Thymus (tissue), 11 donors: ENCODE data around the gene FNDC5. TPM values are rescaled to one million over a fixed set of nuclear protein-coding genes. Genes with fewer than 3 reads are reported as not detected.

ENCODE experiments used
- DNase-seq, 9 donors: peaks; one replicate each; pipeline ENCODE4 v3.0.0-alpha.2; 2013; ENCODE audit warnings: low spot score in 9 of 9, low read depth in 6 of 9, missing footprints in 1 of 9
- H3K27ac ChIP-seq, 2 donors: one replicate each; pipeline ENCODE4 v1.5.1; 2013; ENCODE audit warnings: control low read depth in 1 of 2, low read depth in 1 of 2, low read length in 1 of 2, mild to moderate bottlenecking in 1 of 2, moderate library complexity in 1 of 2
- H3K27me3 ChIP-seq, 2 donors: one replicate each; pipeline ENCODE4 v1.5.1; 2013; ENCODE audit warnings: low read length in 1 of 2; ENCODE audit not compliant: control insufficient read depth in 2 of 2, insufficient read depth in 1 of 2
- H3K36me3 ChIP-seq, 2 donors: one replicate each; pipeline ENCODE4 v1.5.1; 2013; ENCODE audit warnings: low read length in 1 of 2, mild to moderate bottlenecking in 1 of 2, moderate library complexity in 1 of 2; ENCODE audit not compliant: control insufficient read depth in 2 of 2, insufficient read depth in 2 of 2
- H3K4me1 ChIP-seq, 2 donors: one replicate each; pipeline ENCODE4 v1.5.1; 2013; ENCODE audit warnings: low read length in 2 of 2; ENCODE audit not compliant: control insufficient read depth in 2 of 2, insufficient read depth in 2 of 2
- H3K4me3 ChIP-seq, 2 donors: one replicate each; pipeline ENCODE4 v1.5.1; 2013; ENCODE audit warnings: low read length in 2 of 2, control low read depth in 1 of 2, mild to moderate bottlenecking in 1 of 2
- H3K9me3 ChIP-seq, 2 donors: one replicate each; pipeline ENCODE4 v1.5.1; 2013; ENCODE audit warnings: low read length in 1 of 2, mild to moderate bottlenecking in 1 of 2; ENCODE audit not compliant: control insufficient read depth in 2 of 2, insufficient read depth in 1 of 2
- WGBS: extraction: QIAGEN DNeasy Blood & Tissue Kit; methylation state at CpG from one replicate; pipeline ENCODE4 v1.1.7; 2013; 5-methylcytosine and 5-hydroxymethylcytosine counted together
- polyA plus RNA-seq: library from polyadenylated mRNA; stranded (reverse); fragments of 200-250 nt; gene quantifications from one replicate; pipeline ENCODE4 v1.2.3, GENCODE V29; 2013
- total RNA-seq: library from RNA; stranded (reverse); fragments of 120-200 nt; gene quantifications from one replicate; pipeline ENCODE4 v1.2.4, GENCODE V29; 2013
- donor health status: healthy.

The FNDC5 gene
- total and polyA plus RNA-seq, 2 donors = 0.78 to 3.5 TPM

DNA sequence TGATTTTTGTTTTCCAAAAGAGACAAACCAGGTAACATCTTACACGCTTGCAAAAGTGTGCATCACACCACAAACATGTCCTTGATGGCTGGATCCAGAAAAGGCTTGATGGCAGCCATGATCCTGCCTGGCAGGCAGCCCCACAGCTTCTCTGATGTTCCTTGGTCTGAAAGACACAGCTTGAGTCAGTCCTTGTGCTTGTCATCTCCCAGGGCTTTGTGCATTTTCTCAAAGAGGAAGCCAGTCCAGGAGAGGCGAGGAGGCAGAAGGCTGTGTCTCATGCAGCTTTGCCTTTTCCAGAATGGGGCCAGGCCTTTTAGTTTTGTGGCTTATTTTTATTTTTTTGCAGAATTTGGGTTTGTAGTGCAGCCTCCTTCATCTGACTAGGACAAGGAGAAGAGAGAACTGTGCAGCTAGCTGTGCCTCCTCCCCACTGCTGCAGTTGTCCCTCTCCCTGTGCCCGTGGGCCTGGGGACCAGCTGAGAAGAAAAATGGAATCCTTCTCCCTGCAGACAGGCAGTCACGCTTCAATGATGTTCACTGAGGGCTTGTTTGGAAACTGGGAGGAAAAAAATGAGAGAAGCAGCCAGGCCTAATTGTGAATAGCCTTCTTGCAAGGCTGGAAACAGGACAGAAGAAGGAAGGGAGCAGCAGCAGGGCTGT lies 7.4 kb downstream of the FNDC5 start:
- 95% methylated on average over 4 of the region's 4 CpGs for WGBS
- no peaks in the 10 kb centered on the region for H3K4me1 ChIP-seq

GRCh38 chr1:32861904-32862695 lies 8.6 kb downstream of the FNDC5 start:
- no peaks in the 10 kb centered on the region for H3K4me1 ChIP-seq
- H3K27me3 ChIP-seq = no peaks in the 10 kb centered on the region
- H3K4me3 ChIP-seq = no peak overlapping the region
- H3K36me3 ChIP-seq = peaks cover 33 to 40% of the 10 kb centered on the region in 2 donors
- no peak for DNase-seq
- no peak overlapping the region for H3K27ac ChIP-seq
- no peaks in the 10 kb centered on the region for H3K9me3 ChIP-seq
- 96% methylated on average over 3 of the region's 3 CpGs for WGBS

More for the DNA sequence above, 7.4 kb downstream of the FNDC5 start:
- Histone ChIP-seq H3K9me3 (no peaks in the 10 kb centered on the region), H3K4me3 (no peak overlapping the region), H3K27ac (no peak overlapping the region), H3K36me3 (peaks cover 28 to 30% of the 10 kb centered on the region in 2 donors), H3K27me3 (no peaks in the 10 kb centered on the region)
- DNase-seq = no peak

DNA sequence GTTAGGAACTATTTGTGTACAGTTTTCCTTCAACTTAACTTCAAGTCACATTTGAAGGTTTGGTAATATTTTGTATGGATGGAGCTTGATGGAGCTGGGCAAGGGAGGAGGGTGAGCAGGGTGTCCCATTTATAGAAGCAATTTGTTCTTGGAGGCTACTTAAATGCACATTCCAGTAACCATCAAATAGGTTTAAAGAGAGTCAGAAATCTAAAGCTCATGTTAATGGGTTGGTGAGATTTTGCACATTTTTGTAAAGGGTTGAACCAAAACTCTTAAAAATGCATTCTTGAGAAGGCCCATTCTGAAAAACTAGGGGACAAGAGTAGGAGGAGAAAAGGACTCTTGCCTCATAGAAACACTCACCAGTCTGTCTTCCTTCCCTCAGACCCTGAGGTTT lies 10.1 kb downstream of the FNDC5 start:
- H3K27ac ChIP-seq = no peak overlapping the region
- DNase-seq = no peak
- H3K4me1 ChIP-seq = no peaks in the 10 kb centered on the region
- no peaks in the 10 kb centered on the region for H3K9me3 ChIP-seq
- no peak overlapping the region for H3K4me3 ChIP-seq
- H3K36me3 ChIP-seq = peaks cover 44 to 54% of the 10 kb centered on the region in 2 donors
- H3K27me3 ChIP-seq = no peaks in the 10 kb centered on the region

GRCh38 chr1:32859915-32860314 lies 10.8 kb downstream of the FNDC5 start:
- H3K4me1 ChIP-seq = no peaks in the 10 kb centered on the region
- DNase-seq = no peak
- no peaks in the 10 kb centered on the region for H3K9me3 ChIP-seq
- no peaks in the 10 kb centered on the region for H3K27me3 ChIP-seq
- no peak overlapping the region for H3K27ac ChIP-seq
- H3K36me3 ChIP-seq = peaks cover 44 to 58% of the 10 kb centered on the region in 2 donors
- no peak overlapping the region for H3K4me3 ChIP-seq
- 99% methylated on average over 2 of the region's 2 CpGs for WGBS

GRCh38 chr1:32858791-32859190 lies 11.9 kb downstream of the FNDC5 start:
- 97% methylated on average over 7 of the region's 7 CpGs for WGBS
- H3K9me3 ChIP-seq = no peaks in the 10 kb centered on the region
- H3K36me3 ChIP-seq = peaks cover 44 to 64% of the 10 kb centered on the region in 2 donors

DNA sequence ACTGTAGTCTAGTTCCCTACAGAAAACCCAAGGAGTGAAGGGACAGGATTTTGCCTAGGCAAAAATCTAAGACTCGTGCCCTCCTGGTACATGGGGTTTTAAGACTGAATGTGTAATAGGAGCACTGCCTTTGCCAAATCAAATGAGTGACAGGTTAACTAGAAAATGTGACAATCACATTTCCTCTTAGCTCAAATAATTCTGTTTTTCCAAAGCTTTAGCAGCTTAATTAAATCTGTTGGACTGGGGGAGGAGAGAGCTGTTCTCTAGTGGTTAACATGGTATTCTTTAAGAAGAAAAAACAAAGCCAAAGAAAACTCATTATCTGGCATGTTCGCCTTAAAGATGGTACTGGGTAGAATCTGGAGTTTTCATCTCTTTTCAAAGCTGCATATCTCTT lies 12.6 kb downstream of the FNDC5 start:
- WGBS = 96% methylated on average over 2 of the region's 2 CpGs
- Histone ChIP-seq H3K4me3 (no peak overlapping the region), H3K9me3 (no peaks in the 10 kb centered on the region), H3K36me3 (peaks cover 49 to 67% of the 10 kb centered on the region in 2 donors), H3K4me1 (no peaks in the 10 kb centered on the region), H3K27ac (no peak overlapping the region), H3K27me3 (no peaks in the 10 kb centered on the region)
- no peak for DNase-seq

More at GRCh38 chr1:32858791-32859190, 11.9 kb downstream of the FNDC5 start:
- no peak for DNase-seq
- Histone ChIP-seq H3K4me3 (no peak overlapping the region), H3K27me3 (no peaks in the 10 kb centered on the region), H3K27ac (no peak overlapping the region), H3K4me1 (no peaks in the 10 kb centered on the region)

DNA sequence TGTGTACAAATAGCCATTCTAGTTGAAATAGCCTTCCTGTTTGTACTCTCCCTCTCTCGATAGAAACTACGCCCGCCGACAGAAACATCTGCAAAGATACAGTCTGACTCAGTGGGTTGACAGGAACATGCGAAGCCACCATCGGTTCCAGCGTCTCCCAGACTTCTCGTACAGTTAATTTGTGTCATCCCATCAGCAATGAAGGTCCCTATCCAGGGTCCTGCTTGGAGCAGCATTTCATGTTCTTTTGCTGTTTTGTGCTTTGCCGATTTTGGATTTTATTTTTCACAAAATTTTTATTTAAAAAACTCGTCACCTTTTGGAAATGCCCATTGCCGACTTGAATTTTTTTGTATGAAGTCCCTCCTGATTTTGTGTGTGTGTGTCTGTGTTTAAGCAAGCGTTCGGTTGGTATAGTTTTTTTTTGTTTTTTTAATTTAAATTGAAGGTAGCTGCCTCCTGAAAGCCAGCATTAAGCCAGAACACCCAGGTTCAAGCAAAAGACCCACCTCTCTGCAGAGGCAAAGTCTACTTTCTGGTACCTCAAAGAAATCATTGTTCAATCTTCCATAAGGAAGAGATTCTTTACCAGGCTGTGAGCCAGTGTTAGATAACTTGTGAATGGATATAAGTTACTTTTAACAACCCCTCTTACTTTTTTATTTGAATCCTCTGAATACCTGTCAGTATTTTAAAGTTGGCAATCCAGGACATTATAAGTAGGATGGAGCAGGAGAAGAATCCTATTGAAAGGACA lies 14.7 kb downstream of the FNDC5 start:
- Histone ChIP-seq H3K4me1 (no peaks in the 10 kb centered on the region), H3K9me3 (no peaks in the 10 kb centered on the region), H3K36me3 (peaks cover 39 to 76% of the 10 kb centered on the region in 2 donors), H3K27me3 (no peaks in the 10 kb centered on the region), H3K27ac (no peak overlapping the region), H3K4me3 (no peak overlapping the region)
- WGBS = 97% methylated on average over 13 of the region's 13 CpGs
- no peak for DNase-seq

- Histone ChIP-seq H3K9me3 (peaks cover 0 to 1% of the 10 kb centered on the region in 2 donors), H3K27me3 (no peaks in the 10 kb centered on the region), H3K36me3 (peaks cover 23 to 38% of the 10 kb centered on the region in 2 donors), H3K4me3 (no peak overlapping the region), H3K27ac (no peak overlapping the region), H3K4me1 (no peaks in the 10 kb centered on the region)
- DNase-seq = no peak
- WGBS = 50% methylated on average over 2 of the region's 2 CpGs
Observed at GRCh38 chr1:32848354-32849063, 22.2 kb downstream of the FNDC5 start.
